Embryonic facial prominence (tissue), 1 donor: ENCODE data around the gene ATG9A.
"Not testable (repeated sequence)": the region's sequence is repeated elsewhere in the genome, so short reads cannot be mapped to it uniquely, and the experiment has no call there.

Experiments used
- DNase-seq: peaks from one replicate; pipeline ENCODE4 v3.0.0-alpha.2; 2016; ENCODE audit errors: extremely low spot score

The ATG9A gene

GRCh38 chr2:219207134-219207883, 22.1 kb downstream of the ATG9A start:
- no peak for DNase-seq

- peak; percentile 88 for DNase-seq
These were observed 22.9 kb downstream of the ATG9A start, which contains the start of gene ZFAND2B for GRCh38 chr2:219206328-219207133. Gene ZFAND2B (plus strand): TSS chr2:219206782. CDS start chr2:219206988, 206 bp downstream.

- DNase-seq: no peak
These were observed 23.5 kb downstream of the ATG9A start for GRCh38 chr2:219205981-219206327.

GRCh38 chr2:219205165-219205538, 24.3 kb downstream of the ATG9A start:
- no peak for DNase-seq

- DNase-seq: no peak
These were observed 24.8 kb downstream of the ATG9A start for GRCh38 chr2:219204425-219205164.

- DNase-seq: not testable (repeated sequence)
These were observed 28.1 kb downstream of the ATG9A start for GRCh38 chr2:219201331-219201730.

GRCh38 chr2:219200502-219201326, 28.7 kb downstream of the ATG9A start:
- not testable (repeated sequence) for DNase-seq

- no peak for DNase-seq
These were observed 29.8 kb downstream of the ATG9A start for GRCh38 chr2:219199470-219200211.

GRCh38 chr2:219198974-219199373, 30.5 kb downstream of the ATG9A start:
- no peak for DNase-seq

GRCh38 chr2:219197388-219197787, 32.0 kb downstream of the ATG9A start:
- no peak for DNase-seq

GRCh38 chr2:219186754-219187456, 42.5 kb downstream of the ATG9A start:
- DNase-seq: no peak

- no peak for DNase-seq
These were observed 45.3 kb downstream of the ATG9A start for GRCh38 chr2:219184121-219184520.

GRCh38 chr2:219183151-219183772, 46.2 kb downstream of the ATG9A start:
- no peak for DNase-seq

GRCh38 chr2:219182331-219183150, 46.9 kb downstream of the ATG9A start:
- no peak for DNase-seq

GRCh38 chr2:219181531-219181930, 47.9 kb downstream of the ATG9A start:
- DNase-seq: no peak

GRCh38 chr2:219180961-219181360, 48.5 kb downstream of the ATG9A start:
- DNase-seq: no peak

GRCh38 chr2:219179601-219180465, 49.6 kb downstream of the ATG9A start:
- DNase-seq: no peak
